Tibial nerve (tissue), 4 donors: ENCODE results near the gene SLCO3A1.

Experiments used
- CTCF ChIP-seq, 5 experiments: fragments of 200-600 bp in 3 of 5; fragments of 450-650 bp in 2 of 5; sonication (generic) in 3 of 5; IDR thresholded peaks; one replicate each; pipeline ENCODE4 v1.5.1; 2016 to 2019; ENCODE audit warnings: antibody characterized with exemption in 5 of 5, mild to moderate bottlenecking in 3 of 5, moderate library complexity in 2 of 5
- EP300 ChIP-seq, 2 donors: sonication (generic); formaldehyde crosslinking; IDR thresholded peaks; one replicate each; pipeline ENCODE4 v1.6.1; 2017; ENCODE audit warnings: antibody characterized with exemption in 2 of 2, mild to moderate bottlenecking in 1 of 2
- POLR2A ChIP-seq, 2 donors: fragments of 450-650 bp; IDR thresholded peaks; one replicate each; pipeline ENCODE4 v1.6.1; 2017; ENCODE audit warnings: antibody characterized with exemption in 2 of 2, mild to moderate bottlenecking in 2 of 2, moderate library complexity in 2 of 2

- no peak for TF ChIP-seq POLR2A (IDR thresholded peaks at IDR 0.05)
- TF ChIP-seq CTCF (IDR thresholded peaks at IDR 0.05) = no peak
- TF ChIP-seq EP300 (IDR thresholded peaks at IDR 0.05) = no peak
Observed at GRCh38 chr15:91967935-91968606, 114.6 kb downstream of the SLCO3A1 start.
